ENCODE data around the gene MDFIC. TPM values are rescaled to one million over a fixed set of nuclear protein-coding genes. Genes with fewer than 3 reads are reported as not detected.

MDFIC gene
- polyA plus RNA-seq, 2 donors, result 9.8 to 14.5 TPM

GRCh38 chr7:114979388-114979787 is 57.5 kb downstream of the MDFIC start:
- Histone ChIP-seq H3K27me3 (ENCODE audit: control insufficient read depth in 1 of 2, insufficient read depth in 2 of 2, low read length in 2 of 2) (no peaks in the 10 kb centered on the region), H3K4me1 (ENCODE audit: control insufficient read depth in 2 of 2, insufficient read depth in 2 of 2, low read length in 1 of 2) (no peaks in the 10 kb centered on the region), H3K36me3 (ENCODE audit: control insufficient read depth in 2 of 2, insufficient read depth in 2 of 2, low read length in 1 of 2) (no peaks in the 10 kb centered on the region), H3K9me3 (ENCODE audit: control insufficient read depth in 2 of 2, insufficient read depth in 1 of 2, low read depth in 1 of 2, low read length in 1 of 2) (no peaks in the 10 kb centered on the region), H3K27ac (ENCODE audit: low read depth in 2 of 2, low read length in 1 of 2) (no peak overlapping the region), H3K4me3 (ENCODE audit: low read depth in 1 of 2, low read length in 2 of 2) (no peak overlapping the region)
- WGBS, 2 donors, result 35 to 43% methylated on average over 7 of the region's 7 CpGs

- H3K27me3 ChIP-seq (ENCODE audit: control insufficient read depth in 1 of 2, insufficient read depth in 2 of 2, low read length in 2 of 2), result no peaks in the 10 kb centered on the region
- H3K27ac ChIP-seq (ENCODE audit: low read depth in 2 of 2, low read length in 1 of 2), result no peak overlapping the region
- H3K36me3 ChIP-seq (ENCODE audit: control insufficient read depth in 2 of 2, insufficient read depth in 2 of 2, low read length in 1 of 2), result no peaks in the 10 kb centered on the region
- WGBS, 2 donors, result 70 to 84% methylated on average over 4 of the region's 4 CpGs
- no peaks in the 10 kb centered on the region for H3K9me3 ChIP-seq (ENCODE audit: control insufficient read depth in 2 of 2, insufficient read depth in 1 of 2, low read depth in 1 of 2, low read length in 1 of 2)
- no peak overlapping the region for H3K4me3 ChIP-seq (ENCODE audit: low read depth in 1 of 2, low read length in 2 of 2)
- no peaks in the 10 kb centered on the region for H3K4me1 ChIP-seq (ENCODE audit: control insufficient read depth in 2 of 2, insufficient read depth in 2 of 2, low read length in 1 of 2)
Measured at GRCh38 chr7:114979803-114980507, 58.1 kb downstream of the MDFIC start.

- H3K4me1 ChIP-seq (ENCODE audit: control insufficient read depth in 2 of 2, insufficient read depth in 2 of 2, low read length in 1 of 2), result no peaks in the 10 kb centered on the region
- no peak overlapping the region for H3K27ac ChIP-seq (ENCODE audit: low read depth in 2 of 2, low read length in 1 of 2)
- WGBS, 2 donors, result 87% methylated on average over 2 of the region's 2 CpGs
- H3K4me3 ChIP-seq (ENCODE audit: low read depth in 1 of 2, low read length in 2 of 2), result no peak overlapping the region
- H3K27me3 ChIP-seq (ENCODE audit: control insufficient read depth in 1 of 2, insufficient read depth in 2 of 2, low read length in 2 of 2), result no peaks in the 10 kb centered on the region
- no peaks in the 10 kb centered on the region for H3K9me3 ChIP-seq (ENCODE audit: control insufficient read depth in 2 of 2, insufficient read depth in 1 of 2, low read depth in 1 of 2, low read length in 1 of 2)
- H3K36me3 ChIP-seq (ENCODE audit: control insufficient read depth in 2 of 2, insufficient read depth in 2 of 2, low read length in 1 of 2), result no peaks in the 10 kb centered on the region
Measured at GRCh38 chr7:114981323-114981722, 59.4 kb downstream of the MDFIC start.

DNA sequence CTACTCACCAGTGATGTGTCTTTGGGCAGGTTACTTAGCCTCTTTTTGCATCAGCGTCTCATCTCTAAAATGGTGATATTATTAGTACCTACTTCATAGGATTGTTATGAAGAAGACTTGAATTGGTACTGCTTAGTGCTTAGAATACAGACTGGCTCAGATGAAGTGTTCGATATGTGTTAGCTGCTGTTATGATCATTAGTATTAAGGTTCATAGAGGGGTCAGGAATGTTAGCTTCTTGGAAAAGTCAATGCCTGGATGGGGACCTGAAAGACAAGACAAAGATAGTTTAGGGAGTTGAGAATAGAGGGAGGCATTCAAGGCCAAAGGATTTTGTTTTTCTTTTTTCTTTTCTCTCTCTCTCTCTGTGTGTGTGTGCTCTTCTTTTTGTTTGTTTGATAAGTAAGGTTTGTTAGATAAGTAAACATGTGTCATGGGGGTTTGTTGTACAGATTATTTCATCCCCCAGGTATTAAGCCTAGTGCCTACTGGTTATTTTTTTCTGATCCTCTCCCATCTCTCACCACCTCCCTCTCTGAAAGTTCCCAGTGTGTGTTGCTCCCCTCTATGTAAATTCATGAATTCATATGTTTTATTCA is 63.3 kb downstream of the MDFIC start:
- no peaks in the 10 kb centered on the region for H3K9me3 ChIP-seq (ENCODE audit: control insufficient read depth in 2 of 2, insufficient read depth in 1 of 2, low read depth in 1 of 2, low read length in 1 of 2)
- no peak overlapping the region for H3K4me3 ChIP-seq (ENCODE audit: low read depth in 1 of 2, low read length in 2 of 2)
- no peaks in the 10 kb centered on the region for H3K4me1 ChIP-seq (ENCODE audit: control insufficient read depth in 2 of 2, insufficient read depth in 2 of 2, low read length in 1 of 2)
- H3K27me3 ChIP-seq (ENCODE audit: control insufficient read depth in 1 of 2, insufficient read depth in 2 of 2, low read length in 2 of 2), result no peaks in the 10 kb centered on the region
- H3K27ac ChIP-seq (ENCODE audit: low read depth in 2 of 2, low read length in 1 of 2), result no peak overlapping the region
- whole genome bisulfite sequencing, 2 donors, result 85 to 92% methylated on average over 2 of the region's 2 CpGs
- no peaks in the 10 kb centered on the region for H3K36me3 ChIP-seq (ENCODE audit: control insufficient read depth in 2 of 2, insufficient read depth in 2 of 2, low read length in 1 of 2)

GRCh38 chr7:114986190-114987180 is 64.6 kb downstream of the MDFIC start:
- Histone ChIP-seq H3K4me1 (ENCODE audit: control insufficient read depth in 2 of 2, insufficient read depth in 2 of 2, low read length in 1 of 2) (no peaks in the 10 kb centered on the region), H3K9me3 (ENCODE audit: control insufficient read depth in 2 of 2, insufficient read depth in 1 of 2, low read depth in 1 of 2, low read length in 1 of 2) (no peaks in the 10 kb centered on the region), H3K27ac (ENCODE audit: low read depth in 2 of 2, low read length in 1 of 2) (no peak overlapping the region), H3K27me3 (ENCODE audit: control insufficient read depth in 1 of 2, insufficient read depth in 2 of 2, low read length in 2 of 2) (no peaks in the 10 kb centered on the region), H3K4me3 (ENCODE audit: low read depth in 1 of 2, low read length in 2 of 2) (no peak overlapping the region), H3K36me3 (ENCODE audit: control insufficient read depth in 2 of 2, insufficient read depth in 2 of 2, low read length in 1 of 2) (no peaks in the 10 kb centered on the region)
- WGBS, 2 donors, result 75 to 83% methylated on average over 3 of the region's 3 CpGs

GRCh38 chr7:114988026-114988425 is 66.1 kb downstream of the MDFIC start:
- no peak overlapping the region for H3K4me3 ChIP-seq (ENCODE audit: low read depth in 1 of 2, low read length in 2 of 2)
- no peaks in the 10 kb centered on the region for H3K27me3 ChIP-seq (ENCODE audit: control insufficient read depth in 1 of 2, insufficient read depth in 2 of 2, low read length in 2 of 2)
- H3K9me3 ChIP-seq (ENCODE audit: control insufficient read depth in 2 of 2, insufficient read depth in 1 of 2, low read depth in 1 of 2, low read length in 1 of 2), result no peaks in the 10 kb centered on the region
- no peaks in the 10 kb centered on the region for H3K36me3 ChIP-seq (ENCODE audit: control insufficient read depth in 2 of 2, insufficient read depth in 2 of 2, low read length in 1 of 2)
- H3K27ac ChIP-seq (ENCODE audit: low read depth in 2 of 2, low read length in 1 of 2), result no peak overlapping the region
- 71 to 79% methylated on average over 1 of the region's 1 CpG for whole genome bisulfite sequencing, 2 donors
- no peaks in the 10 kb centered on the region for H3K4me1 ChIP-seq (ENCODE audit: control insufficient read depth in 2 of 2, insufficient read depth in 2 of 2, low read length in 1 of 2)

GRCh38 chr7:114988755-114989375 is 67.0 kb downstream of the MDFIC start:
- H3K4me3 ChIP-seq (ENCODE audit: low read depth in 1 of 2, low read length in 2 of 2), result no peak overlapping the region
- 50 to 58% methylated on average over 2 of the region's 2 CpGs for WGBS, 2 donors
- no peaks in the 10 kb centered on the region for H3K4me1 ChIP-seq (ENCODE audit: control insufficient read depth in 2 of 2, insufficient read depth in 2 of 2, low read length in 1 of 2)
- H3K9me3 ChIP-seq (ENCODE audit: control insufficient read depth in 2 of 2, insufficient read depth in 1 of 2, low read depth in 1 of 2, low read length in 1 of 2), result no peaks in the 10 kb centered on the region
- no peaks in the 10 kb centered on the region for H3K36me3 ChIP-seq (ENCODE audit: control insufficient read depth in 2 of 2, insufficient read depth in 2 of 2, low read length in 1 of 2)
- H3K27me3 ChIP-seq (ENCODE audit: control insufficient read depth in 1 of 2, insufficient read depth in 2 of 2, low read length in 2 of 2), result no peaks in the 10 kb centered on the region
- H3K27ac ChIP-seq (ENCODE audit: low read depth in 2 of 2, low read length in 1 of 2), result no peak overlapping the region

DNA sequence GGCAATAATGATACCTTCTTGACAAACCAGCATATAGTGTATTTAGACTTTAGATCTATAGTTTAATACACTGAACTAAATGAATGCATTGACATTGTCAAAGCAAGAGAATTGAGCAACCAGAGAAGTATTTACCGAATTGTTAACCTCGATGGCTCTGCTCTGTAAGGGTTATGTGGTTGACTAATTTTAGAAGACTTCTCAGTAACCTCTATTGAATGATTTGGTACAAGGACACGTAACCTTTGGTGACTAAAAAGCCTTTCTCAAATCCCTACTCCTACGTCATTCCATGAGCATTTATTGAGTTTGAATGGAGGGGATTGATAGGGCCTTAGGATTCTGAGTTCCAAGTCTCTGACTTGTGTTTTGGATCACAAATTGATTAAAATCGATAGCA is 67.6 kb downstream of the MDFIC start:
- H3K27ac ChIP-seq (ENCODE audit: low read depth in 2 of 2, low read length in 1 of 2), result no peak overlapping the region
- H3K9me3 ChIP-seq (ENCODE audit: control insufficient read depth in 2 of 2, insufficient read depth in 1 of 2, low read depth in 1 of 2, low read length in 1 of 2), result no peaks in the 10 kb centered on the region
- WGBS, 2 donors, result 83 to 91% methylated on average over 5 of the region's 5 CpGs
- H3K4me3 ChIP-seq (ENCODE audit: low read depth in 1 of 2, low read length in 2 of 2), result no peak overlapping the region
- no peaks in the 10 kb centered on the region for H3K4me1 ChIP-seq (ENCODE audit: control insufficient read depth in 2 of 2, insufficient read depth in 2 of 2, low read length in 1 of 2)
- H3K36me3 ChIP-seq (ENCODE audit: control insufficient read depth in 2 of 2, insufficient read depth in 2 of 2, low read length in 1 of 2), result no peaks in the 10 kb centered on the region
- no peaks in the 10 kb centered on the region for H3K27me3 ChIP-seq (ENCODE audit: control insufficient read depth in 1 of 2, insufficient read depth in 2 of 2, low read length in 2 of 2)
